ENCODE measurements around the gene THUMPD1.
"Not testable (repeated sequence)": the region's sequence is repeated elsewhere in the genome, so short reads cannot be mapped to it uniquely, and the experiment has no call there.

Gene THUMPD1

GRCh38 chr16:20704281-20704680, 37.3 kb downstream of the THUMPD1 start:
- Histone ChIP-seq H3K4me1 (ENCODE audit: control insufficient read depth in 1 of 2, insufficient read depth in 2 of 2, low read length in 2 of 2) (no peaks in the 10 kb centered on the region), H3K9ac (ENCODE audit: low read depth in 1 of 2, low read length in 2 of 2) (no peak overlapping the region), H3K4me3 (ENCODE audit: low read depth in 1 of 2, low read length in 2 of 2) (no peak overlapping the region), H3K9me3 (ENCODE audit: control insufficient read depth in 1 of 2, low read length in 2 of 2) (no peaks in the 10 kb centered on the region), H3K27me3 (ENCODE audit: control insufficient read depth in 1 of 2, insufficient read depth in 2 of 2, low read length in 2 of 2) (no peaks in the 10 kb centered on the region), H3K27ac (ENCODE audit: low read depth, low read length) (no peak overlapping the region), H3K36me3 (ENCODE audit: control insufficient read depth in 1 of 2, insufficient read depth in 2 of 2, low read length in 2 of 2) (no peaks in the 10 kb centered on the region)

GRCh38 chr16:20701692-20702091, 39.9 kb downstream of the THUMPD1 start:
- not testable (repeated sequence) for H3K4me1 ChIP-seq (ENCODE audit: control insufficient read depth in 1 of 2, insufficient read depth in 2 of 2, low read length in 2 of 2); H3K36me3 ChIP-seq (ENCODE audit: control insufficient read depth in 1 of 2, insufficient read depth in 2 of 2, low read length in 2 of 2); H3K27ac ChIP-seq (ENCODE audit: low read depth, low read length); H3K9me3 ChIP-seq (ENCODE audit: control insufficient read depth in 1 of 2, low read length in 2 of 2); H3K9ac ChIP-seq (ENCODE audit: low read depth in 1 of 2, low read length in 2 of 2); H3K27me3 ChIP-seq (ENCODE audit: control insufficient read depth in 1 of 2, insufficient read depth in 2 of 2, low read length in 2 of 2); H3K4me3 ChIP-seq (ENCODE audit: low read depth in 1 of 2, low read length in 2 of 2)

DNA sequence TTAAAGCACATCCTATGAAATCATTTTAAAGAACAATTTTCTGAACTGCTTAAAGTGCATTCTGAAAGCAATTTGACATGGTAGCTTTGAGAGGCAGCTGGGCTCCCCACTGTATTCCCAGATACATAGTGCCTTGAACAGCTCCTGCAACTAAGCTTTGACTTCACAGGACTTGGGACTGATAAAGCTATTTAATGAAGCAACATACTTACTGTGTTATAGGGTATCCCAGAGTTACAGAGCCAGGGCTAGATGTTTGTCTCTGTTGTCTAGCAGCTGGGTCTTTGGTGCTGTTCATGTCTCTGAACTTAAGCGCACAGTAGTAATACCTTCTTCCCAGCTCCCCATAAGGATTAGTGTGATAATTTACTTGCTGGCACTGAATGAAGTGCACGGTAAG, 45.0 kb downstream of the THUMPD1 start:
- Histone ChIP-seq H3K4me1 (ENCODE audit: control insufficient read depth in 1 of 2, insufficient read depth in 2 of 2, low read length in 2 of 2) (no peaks in the 10 kb centered on the region), H3K27ac (ENCODE audit: low read depth, low read length) (no peak overlapping the region), H3K27me3 (ENCODE audit: control insufficient read depth in 1 of 2, insufficient read depth in 2 of 2, low read length in 2 of 2) (no peaks in the 10 kb centered on the region), H3K4me3 (ENCODE audit: low read depth in 1 of 2, low read length in 2 of 2) (no peak overlapping the region), H3K9ac (ENCODE audit: low read depth in 1 of 2, low read length in 2 of 2) (no peak overlapping the region), H3K36me3 (ENCODE audit: control insufficient read depth in 1 of 2, insufficient read depth in 2 of 2, low read length in 2 of 2) (no peaks in the 10 kb centered on the region), H3K9me3 (ENCODE audit: control insufficient read depth in 1 of 2, low read length in 2 of 2) (no peaks in the 10 kb centered on the region)

DNA sequence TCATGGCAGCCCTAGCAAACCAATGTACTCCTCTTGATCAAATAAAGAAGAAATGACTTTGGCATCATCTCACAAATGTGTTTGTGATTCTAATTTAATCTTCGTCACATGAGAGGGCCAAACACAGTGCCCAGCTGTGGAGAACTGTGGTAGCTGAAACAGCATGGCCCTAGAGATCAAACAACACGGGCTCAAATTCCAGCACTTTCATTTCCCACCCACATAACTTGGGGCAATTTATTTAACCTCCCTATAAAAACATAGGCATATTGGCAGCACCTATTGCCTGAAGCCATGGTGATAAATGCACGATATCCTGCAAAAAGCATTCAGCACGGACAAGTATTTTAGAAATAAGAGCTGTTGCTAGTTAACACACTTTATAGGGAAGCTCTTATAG, 46.6 kb downstream of the THUMPD1 start:
- Histone ChIP-seq H3K27me3 (ENCODE audit: control insufficient read depth in 1 of 2, insufficient read depth in 2 of 2, low read length in 2 of 2) (no peaks in the 10 kb centered on the region), H3K4me1 (ENCODE audit: control insufficient read depth in 1 of 2, insufficient read depth in 2 of 2, low read length in 2 of 2) (no peaks in the 10 kb centered on the region), H3K4me3 (ENCODE audit: low read depth in 1 of 2, low read length in 2 of 2) (no peak overlapping the region), H3K27ac (ENCODE audit: low read depth, low read length) (no peak overlapping the region), H3K9me3 (ENCODE audit: control insufficient read depth in 1 of 2, low read length in 2 of 2) (no peaks in the 10 kb centered on the region), H3K36me3 (ENCODE audit: control insufficient read depth in 1 of 2, insufficient read depth in 2 of 2, low read length in 2 of 2) (no peaks in the 10 kb centered on the region), H3K9ac (ENCODE audit: low read depth in 1 of 2, low read length in 2 of 2) (no peak overlapping the region)

- not testable (repeated sequence) for H3K27me3 ChIP-seq (ENCODE audit: control insufficient read depth in 1 of 2, insufficient read depth in 2 of 2, low read length in 2 of 2); H3K9me3 ChIP-seq (ENCODE audit: control insufficient read depth in 1 of 2, low read length in 2 of 2); H3K36me3 ChIP-seq (ENCODE audit: control insufficient read depth in 1 of 2, insufficient read depth in 2 of 2, low read length in 2 of 2); H3K4me1 ChIP-seq (ENCODE audit: control insufficient read depth in 1 of 2, insufficient read depth in 2 of 2, low read length in 2 of 2); H3K27ac ChIP-seq (ENCODE audit: low read depth, low read length); H3K4me3 ChIP-seq (ENCODE audit: low read depth in 1 of 2, low read length in 2 of 2); H3K9ac ChIP-seq (ENCODE audit: low read depth in 1 of 2, low read length in 2 of 2)
Measured at GRCh38 chr16:20694096-20694495, 47.5 kb downstream of the THUMPD1 start.

- Histone ChIP-seq H3K9me3 (ENCODE audit: control insufficient read depth in 1 of 2, low read length in 2 of 2) (no peaks in the 10 kb centered on the region), H3K4me3 (ENCODE audit: low read depth in 1 of 2, low read length in 2 of 2) (no peak overlapping the region), H3K36me3 (ENCODE audit: control insufficient read depth in 1 of 2, insufficient read depth in 2 of 2, low read length in 2 of 2) (no peaks in the 10 kb centered on the region), H3K9ac (ENCODE audit: low read depth in 1 of 2, low read length in 2 of 2) (no peak overlapping the region), H3K4me1 (ENCODE audit: control insufficient read depth in 1 of 2, insufficient read depth in 2 of 2, low read length in 2 of 2) (no peaks in the 10 kb centered on the region), H3K27me3 (ENCODE audit: control insufficient read depth in 1 of 2, insufficient read depth in 2 of 2, low read length in 2 of 2) (no peaks in the 10 kb centered on the region), H3K27ac (ENCODE audit: low read depth, low read length) (no peak overlapping the region)
Measured at GRCh38 chr16:20689668-20690067, 52.0 kb downstream of the THUMPD1 start.

- no peak overlapping the region for H3K9ac ChIP-seq (ENCODE audit: low read depth in 1 of 2, low read length in 2 of 2)
- no peaks in the 10 kb centered on the region for H3K4me1 ChIP-seq (ENCODE audit: control insufficient read depth in 1 of 2, insufficient read depth in 2 of 2, low read length in 2 of 2)
- no peaks in the 10 kb centered on the region for H3K9me3 ChIP-seq (ENCODE audit: control insufficient read depth in 1 of 2, low read length in 2 of 2)
- no peak overlapping the region for H3K27ac ChIP-seq (ENCODE audit: low read depth, low read length)
- no peak overlapping the region for H3K4me3 ChIP-seq (ENCODE audit: low read depth in 1 of 2, low read length in 2 of 2)
- H3K36me3 ChIP-seq (ENCODE audit: control insufficient read depth in 1 of 2, insufficient read depth in 2 of 2, low read length in 2 of 2): no peaks in the 10 kb centered on the region
- no peaks in the 10 kb centered on the region for H3K27me3 ChIP-seq (ENCODE audit: control insufficient read depth in 1 of 2, insufficient read depth in 2 of 2, low read length in 2 of 2)
Measured at GRCh38 chr16:20683812-20684211, 57.8 kb downstream of the THUMPD1 start.

Data from duodenal mucosa (tissue), 2 donors.